HepG2 (cell line): Measurements from ENCODE around the gene LRP5. TPM values are rescaled to one million over a fixed set of nuclear protein-coding genes. Genes with fewer than 3 reads are reported as not detected.

Experiments
- ATAC-seq: fragments of 200-7000 bp; cut with Tn5 transposase; 3 replicates; pipeline ENCODE4 v1.9.1; 2020; ENCODE audit warnings: mild to moderate bottlenecking, moderate library complexity
- BruUV-seq: library from RNA; stranded (reverse); fragments of 400-500 nt; replicated peaks from 2 replicates; lab custom pipeline; 2021; lab: Mats Ljungman, UMichigan
- CTCF ChIA-PET: fragments of 300-600 bp; formaldehyde crosslinking; extraction: SDS; loops from one replicate; lab custom pipeline; 2021; ENCODE audit warnings: low total read pairs, inconsistent platforms, low intra/inter-chr PET ratio; lab: Yijun Ruan, JAX
- POLR2A ChIA-PET: fragments of 350-600 bp; sonication (Branson Sonifier 250); formaldehyde crosslinking; loops from one replicate; lab custom pipeline; 2020; ENCODE audit warnings: antibody characterized with exemption, inconsistent platforms; lab: Yijun Ruan, JAX
- DNase-seq: peaks from one replicate; pipeline ENCODE4 v3.0.0-alpha.2; 2015; ENCODE audit warnings: low spot score
- FAIRE-seq: peaks from 3 replicates; lab custom pipeline; 2011; peaks lifted over from hg19 to GRCh38; lab: Jason Lieb, UNC
- H2AFZ ChIP-seq: one replicate; pipeline ENCODE4 v1.6.1; 2011; ENCODE audit warnings: low read length, inconsistent platforms
- H3K27ac ChIP-seq: fragments of 300-600 bp; 3 replicates; pipeline ENCODE4 v1.8.0; 2011; ENCODE audit warnings: mixed run types, mild to moderate bottlenecking, mixed read lengths, low read length, inconsistent platforms; ENCODE audit not compliant: insufficient read depth; ENCODE audit errors: extremely low read length
- H3K27me3 ChIP-seq, 2 experiments: fragments of 200-600 bp in 1 of 2; 2 replicates in 1 of 2; 3 replicates in 1 of 2; pipeline versions ENCODE4 v1.6.0 to v1.8.0; 2011; ENCODE audit warnings: low read length in 2 of 2, mild to moderate bottlenecking in 2 of 2, moderate library complexity in 2 of 2, inconsistent platforms in 1 of 2; ENCODE audit not compliant: insufficient read depth in 2 of 2, control insufficient read depth in 1 of 2
- H3K36me3 ChIP-seq, 2 experiments: fragments of 200-600 bp in 1 of 2; replicated peaks in 1 of 2; 2 replicates in 1 of 2; 3 replicates in 1 of 2; pipeline versions ENCODE4 v1.5.1 to v1.8.0; 2011; ENCODE audit warnings: low read length in 2 of 2, inconsistent platforms in 1 of 2; ENCODE audit not compliant: insufficient read depth in 2 of 2, control insufficient read depth in 1 of 2
- H3K4me1 ChIP-seq: 2 replicates; pipeline ENCODE4 v1.5.1; 2012; ENCODE audit warnings: low read length, inconsistent platforms; ENCODE audit not compliant: insufficient read depth
- H3K4me2 ChIP-seq: 2 replicates; pipeline ENCODE4 v1.6.0; 2011; ENCODE audit warnings: low read depth, low read length, inconsistent platforms
- H3K4me3 ChIP-seq, 3 experiments: fragments of 200-600 bp in 1 of 3; sonication (generic), shearing (Covaris generic) in 1 of 3; replicated peaks in 1 of 3; 2 replicates each; pipeline ENCODE4 v1.5.1; 2011 to 2016; ENCODE audit warnings: low read length in 3 of 3, inconsistent platforms in 2 of 3, low read depth in 2 of 3, mild to moderate bottlenecking in 2 of 3, control low read depth in 1 of 3, mixed read lengths in 1 of 3; ENCODE audit not compliant: insufficient read depth in 1 of 3
- H3K79me2 ChIP-seq: one replicate; pipeline ENCODE4 v1.6.1; 2011; ENCODE audit warnings: low read length, inconsistent platforms; ENCODE audit not compliant: insufficient read depth
- H3K9ac ChIP-seq: 2 replicates; pipeline ENCODE4 v1.6.0; 2011; ENCODE audit warnings: mild to moderate bottlenecking, low read depth, low read length, inconsistent platforms; ENCODE audit not compliant: insufficient read depth
- H3K9me3 ChIP-seq: 2 replicates; pipeline ENCODE4 v1.5.1; 2012; ENCODE audit warnings: mild to moderate bottlenecking, low read length
- H4K20me1 ChIP-seq: 2 replicates; pipeline ENCODE4 v1.6.0; 2011; ENCODE audit warnings: inconsistent platforms, mild to moderate bottlenecking, low read length, moderate library complexity; ENCODE audit not compliant: insufficient read depth
- ATF7 ChIP-seq, 2 experiments: fragments of 450-650 bp in 1 of 2; sonication (generic) in 1 of 2; formaldehyde crosslinking in 1 of 2; IDR thresholded peaks; 2 replicates each; pipeline versions ENCODE4 v1.4.0 to v1.6.1; 2016 to 2020; ENCODE audit warnings: antibody characterized with exemption in 1 of 2, mild to moderate bottlenecking in 1 of 2, missing genetic modification reagents in 1 of 2
- HCFC1 ChIP-seq: fragments of 150-350 bp; IDR thresholded peaks from 2 replicates; pipeline ENCODE4 v1.6.1; 2014; ENCODE audit warnings: low read depth, low read length
- POLR2G ChIP-seq: fragments of 200-400 bp; formaldehyde crosslinking; IDR thresholded peaks from 2 replicates; pipeline ENCODE4 v1.6.1; 2018; ENCODE audit warnings: mild to moderate bottlenecking, low read depth, low read length, moderate library complexity
- ZMYM3 ChIP-seq: sonication (generic); formaldehyde crosslinking; IDR thresholded peaks from 2 replicates; pipeline ENCODE4 v1.5.1; 2020; ENCODE audit warnings: mild to moderate bottlenecking, missing genetic modification reagents
- ZNF512B ChIP-seq: sonication (generic); formaldehyde crosslinking; IDR thresholded peaks from 2 replicates; pipeline ENCODE4 v1.5.1; 2020; ENCODE audit warnings: missing genetic modification reagents, mild to moderate bottlenecking, borderline replicate concordance
- ZNF703 ChIP-seq: sonication (generic); formaldehyde crosslinking; IDR thresholded peaks from 2 replicates; pipeline ENCODE4 v1.5.1; 2020; ENCODE audit warnings: missing genetic modification reagents, mild to moderate bottlenecking, moderate library complexity, borderline replicate concordance
- WGBS: methylation state at CpG from one replicate; pipeline ENCODE4 v1.1.6; 2017; ENCODE audit warnings: low lambda C conversion rate; 5-methylcytosine and 5-hydroxymethylcytosine counted together
- in situ Hi-C: cut with HindIII; loops from 2 replicates; pipeline ENCODE4 v1.10.0; 2017; ENCODE audit warnings: low pct_unique_long_range_greater_than_20kb; ENCODE audit not compliant: extremely low pct_ligation_motif_present
- intact Hi-C: fragments of 100-400 bp; cut with micrococcal nuclease; formaldehyde crosslinking; loops from one replicate; pipeline ENCODE4 v1.10.0; 2022; ENCODE audit not compliant: unreplicated experiment
- polyA plus RNA-seq, 8 experiments: library from polyadenylated mRNA; depleted of rRNA in 3 of 8; stranded (reverse) in 7 of 8; unstranded in 1 of 8; fragments of >200 nt; fragmentation: Illumina TruSeq in 4 of 8; extraction: Trizol in 4 of 8; gene quantifications; 2 replicates each; pipeline versions ENCODE4 v1.2.1 to v1.2.3, GENCODE V29; 2011 to 2016; ENCODE audit warnings: low read depth in 4 of 8, missing spikeins in 1 of 8, mixed read lengths in 1 of 8; ENCODE audit not compliant: insufficient read depth in 1 of 8
- total RNA-seq, 5 experiments: library from RNA; depleted of rRNA; stranded (reverse); fragments of >200 nt; fragmentation: Illumina TruSeq; extraction: Trizol; gene quantifications; 2 replicates each; pipeline ENCODE4 v1.2.3, GENCODE V29; 2016; ENCODE audit warnings: low read depth in 1 of 5
- TF ChIP-seq, protein P1 (sequence below): sonication (generic); formaldehyde crosslinking; IDR thresholded peaks from 2 replicates; pipeline ENCODE4 v1.4.0; 2020; ENCODE audit warnings: missing genetic modification reagents
- TF ChIP-seq, protein P2 (sequence below): sonication (generic); formaldehyde crosslinking; IDR thresholded peaks from 2 replicates; pipeline ENCODE4 v1.8.1; 2023; ENCODE audit warnings: missing genetic modification reagents, mild to moderate bottlenecking, borderline replicate concordance

Gene LRP5
- total and polyA plus RNA-seq, 2 of the 13 experiments (the other 11 are each of a cell fraction or from before 2014, with no cell fraction given) = 40.4 to 64.0 TPM

GRCh38 chr11:68472778-68473177, 160.4 kb downstream of the LRP5 start:
- FAIRE-seq (no peak), ATAC-seq (no peak), DNase-seq (no peak)
- no peaks in the 10 kb centered on the region for H3K9me3 ChIP-seq
- TSS peak; percentile 4 for BruUV-seq
- no peak overlapping the region for H3K4me2 ChIP-seq
- H3K36me3 ChIP-seq = peaks cover 5 to 21% of the 10 kb centered on the region in 2 experiments; a peak in 4 of 5 replicates
- H3K4me3 ChIP-seq = no peak overlapping the region
- intact Hi-C loops = no loop called here
- no peak for TF ChIP-seq HCFC1
- TF ChIP-seq, protein P1, sequence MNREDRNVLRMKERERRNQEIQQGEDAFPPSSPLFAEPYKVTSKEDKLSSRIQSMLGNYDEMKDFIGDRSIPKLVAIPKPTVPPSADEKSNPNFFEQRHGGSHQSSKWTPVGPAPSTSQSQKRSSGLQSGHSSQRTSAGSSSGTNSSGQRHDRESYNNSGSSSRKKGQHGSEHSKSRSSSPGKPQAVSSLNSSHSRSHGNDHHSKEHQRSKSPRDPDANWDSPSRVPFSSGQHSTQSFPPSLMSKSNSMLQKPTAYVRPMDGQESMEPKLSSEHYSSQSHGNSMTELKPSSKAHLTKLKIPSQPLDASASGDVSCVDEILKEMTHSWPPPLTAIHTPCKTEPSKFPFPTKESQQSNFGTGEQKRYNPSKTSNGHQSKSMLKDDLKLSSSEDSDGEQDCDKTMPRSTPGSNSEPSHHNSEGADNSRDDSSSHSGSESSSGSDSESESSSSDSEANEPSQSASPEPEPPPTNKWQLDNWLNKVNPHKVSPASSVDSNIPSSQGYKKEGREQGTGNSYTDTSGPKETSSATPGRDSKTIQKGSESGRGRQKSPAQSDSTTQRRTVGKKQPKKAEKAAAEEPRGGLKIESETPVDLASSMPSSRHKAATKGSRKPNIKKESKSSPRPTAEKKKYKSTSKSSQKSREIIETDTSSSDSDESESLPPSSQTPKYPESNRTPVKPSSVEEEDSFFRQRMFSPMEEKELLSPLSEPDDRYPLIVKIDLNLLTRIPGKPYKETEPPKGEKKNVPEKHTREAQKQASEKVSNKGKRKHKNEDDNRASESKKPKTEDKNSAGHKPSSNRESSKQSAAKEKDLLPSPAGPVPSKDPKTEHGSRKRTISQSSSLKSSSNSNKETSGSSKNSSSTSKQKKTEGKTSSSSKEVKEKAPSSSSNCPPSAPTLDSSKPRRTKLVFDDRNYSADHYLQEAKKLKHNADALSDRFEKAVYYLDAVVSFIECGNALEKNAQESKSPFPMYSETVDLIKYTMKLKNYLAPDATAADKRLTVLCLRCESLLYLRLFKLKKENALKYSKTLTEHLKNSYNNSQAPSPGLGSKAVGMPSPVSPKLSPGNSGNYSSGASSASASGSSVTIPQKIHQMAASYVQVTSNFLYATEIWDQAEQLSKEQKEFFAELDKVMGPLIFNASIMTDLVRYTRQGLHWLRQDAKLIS (CRISPR knock-in tag) = no peak
- TF ChIP-seq, protein P2, sequence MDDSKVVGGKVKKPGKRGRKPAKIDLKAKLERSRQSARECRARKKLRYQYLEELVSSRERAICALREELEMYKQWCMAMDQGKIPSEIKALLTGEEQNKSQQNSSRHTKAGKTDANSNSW = no peak
- TF ChIP-seq ZMYM3 (CRISPR knock-in tag) = no peak
- no peak for TF ChIP-seq POLR2G
- TF ChIP-seq ZNF703 (CRISPR knock-in tag) = no peak
- no peak for TF ChIP-seq ZNF512B (CRISPR knock-in tag)
- TF ChIP-seq ATF7 (IDR thresholded peaks at IDR 0.05) = no peak
- TF ChIP-seq ATF7 (CRISPR knock-in tag; IDR thresholded peaks at IDR 0.05) = no peak
- no peaks in the 10 kb centered on the region for H3K27me3 ChIP-seq
- peaks cover 77% of the 10 kb centered on the region for H4K20me1 ChIP-seq
- H3K27ac ChIP-seq = no peak overlapping the region
- peaks cover 85% of the 10 kb centered on the region for H3K79me2 ChIP-seq
- in situ Hi-C loops = no loop called here
- H3K4me1 ChIP-seq = peaks cover 40% of the 10 kb centered on the region
- no peak overlapping the region for H3K9ac ChIP-seq
- 96% methylated on average over 2 of the region's 2 CpGs for WGBS
- H2AFZ ChIP-seq = no peak overlapping the region
- POLR2A ChIA-PET = no interaction called here
- CTCF ChIA-PET = no interaction called here
